K562 treated with DMSO at 1 percent for 4 hours (cell line): Measurements from ENCODE around the gene ZNF777. TPM values are rescaled to one million over a fixed set of nuclear protein-coding genes. Genes with fewer than 3 reads are reported as not detected.

Experiments used
- total RNA-seq: library from RNA; unstranded; fragments of 300-600 nt; gene quantifications from 2 replicates; pipeline ENCODE4 v1.2.3, GENCODE V29; 2022; ENCODE audit not compliant: insufficient read depth

The ZNF777 gene
- 15.4 and 17.9 TPM in 2 replicates for total RNA-seq

DNA sequence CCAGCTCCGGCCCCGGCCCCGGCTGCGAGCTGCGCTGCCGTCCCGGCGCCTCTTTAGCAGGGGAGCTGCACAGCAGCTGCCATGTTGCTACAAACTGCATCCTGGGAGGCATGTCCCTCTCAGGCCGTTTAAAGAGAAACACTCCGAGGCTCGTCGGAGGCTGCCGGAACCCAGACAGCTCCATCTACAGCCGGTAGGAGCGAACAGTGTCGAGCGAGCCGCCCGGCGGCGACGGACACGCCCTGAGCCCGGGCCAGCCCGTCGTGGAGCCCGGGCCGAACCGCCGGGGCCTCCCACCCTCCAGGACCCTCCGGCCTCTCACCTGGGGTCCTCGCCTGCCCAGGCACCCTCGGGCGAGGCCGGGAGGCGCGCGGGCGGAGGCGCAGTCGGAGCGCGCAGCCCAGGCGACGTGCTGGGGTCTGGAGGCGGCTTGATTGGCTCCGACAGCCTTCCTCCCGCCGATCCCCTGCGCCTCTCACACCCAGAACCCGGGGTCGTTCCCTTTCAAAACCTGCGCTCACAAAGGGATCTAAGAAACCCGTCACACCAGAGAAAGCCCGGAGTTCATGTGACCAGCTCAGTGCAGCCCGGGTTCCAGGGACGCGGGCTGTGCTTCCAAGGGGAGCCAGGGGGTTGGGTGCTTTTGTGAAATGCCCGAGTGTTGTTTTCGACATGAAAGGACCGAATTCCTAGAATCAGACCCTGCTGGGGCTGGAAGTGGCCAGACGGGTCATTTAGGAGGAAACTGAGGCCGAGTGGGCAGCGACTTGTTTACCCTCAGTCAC lies at the start of gene ZNF777:
TSS of gene ZNF777 (minus strand) at position 570 of the 785 bp plus-strand sequence. CDS start 5,040 bp downstream, outside the sequence.

DNA sequence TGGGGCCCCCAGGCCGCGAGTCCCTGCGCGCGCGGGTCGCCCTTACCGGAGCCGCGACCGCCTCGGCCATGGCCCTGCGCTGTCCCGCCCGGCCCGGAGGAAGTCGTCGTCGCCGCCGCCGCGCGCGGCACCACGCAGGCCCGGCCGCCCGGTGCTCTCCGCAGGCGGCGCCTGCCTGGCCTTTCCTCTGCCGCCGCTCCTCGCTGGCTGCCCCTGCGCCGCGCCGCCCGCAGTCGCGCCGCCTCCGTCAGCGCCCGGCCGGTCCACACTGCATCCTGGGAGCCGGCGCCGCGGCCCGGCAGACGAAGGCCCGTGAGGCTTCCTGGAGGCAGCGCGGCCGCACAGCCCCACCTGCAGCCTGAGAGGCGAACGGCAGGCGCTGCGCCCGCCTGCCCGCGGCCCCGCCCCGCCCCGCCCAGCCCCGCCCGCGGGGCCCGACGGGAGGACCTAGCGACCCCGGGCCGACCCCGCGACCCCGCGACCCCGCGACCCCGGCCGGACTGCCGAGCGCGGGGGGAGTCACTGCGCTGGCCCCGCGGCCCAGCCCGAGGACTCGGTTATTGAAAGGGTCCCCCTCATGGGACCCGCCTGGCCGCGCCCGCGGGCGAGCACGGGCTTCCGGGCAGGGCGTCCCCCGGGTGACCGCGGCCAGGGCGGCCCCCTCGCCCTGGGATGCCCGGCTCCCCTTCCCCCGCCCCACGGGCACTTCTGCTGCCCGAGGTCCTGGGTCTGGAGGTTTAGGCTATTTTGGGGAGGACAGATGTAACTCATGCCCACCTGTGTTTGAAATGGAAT lies 36.8 kb upstream of the ZNF777 start, which contains the start of gene ZNF746:
TSS of gene ZNF746 (minus strand) at position 343 of the 795 bp plus-strand sequence. CDS start at position 70, 273 bp downstream.

Other genes with a start within 250 kb of the ZNF777 start
- 13.1 and 19.0 TPM in 2 replicates for gene ZNF212, start 221.4 kb downstream of the ZNF777 start, total RNA-seq
- gene ZNF783, start 198.9 kb downstream of the ZNF777 start, total RNA-seq, result 2.6 and 4.1 TPM in 2 replicates
- 25.5 and 30.1 TPM in 2 replicates for gene ZNF746, start 36.7 kb upstream of the ZNF777 start, total RNA-seq